HG03060 (cell line): ENCODE results near the gene SPDYE16.
"Not testable (repeated sequence)": the region's sequence is repeated elsewhere in the genome, so short reads cannot be mapped to it uniquely, and the experiment has no call there.

Source experiments
- ATAC-seq: cut with Tn5 transposase; IDR thresholded peaks from one replicate; pipeline ENCODE4 v1.9.1; 2021; ENCODE audit warnings: low read depth, moderate number of reproducible peaks; ENCODE audit not compliant: unreplicated experiment

SPDYE16 gene

DNA sequence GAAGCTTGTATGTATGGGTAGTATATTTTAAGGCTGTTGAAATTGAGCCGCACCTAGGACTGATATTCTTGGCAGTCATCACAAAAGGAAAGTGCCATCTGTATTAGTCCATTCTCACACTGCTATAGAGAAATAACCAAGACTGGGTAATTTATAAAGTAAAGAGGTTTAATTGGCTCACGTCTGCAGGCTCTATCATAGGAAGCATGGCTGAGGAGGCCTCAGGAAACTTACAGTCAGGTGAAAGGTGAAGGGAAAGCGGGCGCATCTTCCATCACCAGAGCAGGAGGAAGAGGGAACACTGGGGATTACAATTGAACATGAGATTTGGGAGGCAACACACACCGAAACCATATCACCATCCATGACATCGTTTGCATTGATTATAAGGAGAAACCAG, 8.9 kb upstream of the SPDYE16 start:
- not testable (repeated sequence) for ATAC-seq

DNA sequence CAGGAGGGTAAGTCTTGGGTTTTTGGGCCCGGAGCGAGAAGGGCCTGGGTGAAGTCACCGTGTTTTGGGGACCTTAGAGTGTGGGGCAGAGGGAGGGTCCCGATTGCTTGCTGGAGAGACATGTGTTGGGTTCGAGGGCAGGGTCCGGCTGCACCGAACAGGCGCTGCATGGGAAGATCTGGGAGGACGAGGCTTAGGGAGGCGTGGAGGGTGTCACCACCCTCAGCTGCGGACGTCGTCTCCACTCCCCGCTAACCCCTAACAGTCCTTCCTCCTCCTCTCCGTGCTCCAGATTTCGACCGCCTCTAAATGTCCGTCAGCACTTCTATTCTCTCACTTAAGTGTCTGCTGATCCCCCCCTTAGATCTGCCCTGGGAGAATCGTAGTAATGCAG, 6.8 kb upstream of the SPDYE16 start:
- ATAC-seq: not testable (repeated sequence)

DNA sequence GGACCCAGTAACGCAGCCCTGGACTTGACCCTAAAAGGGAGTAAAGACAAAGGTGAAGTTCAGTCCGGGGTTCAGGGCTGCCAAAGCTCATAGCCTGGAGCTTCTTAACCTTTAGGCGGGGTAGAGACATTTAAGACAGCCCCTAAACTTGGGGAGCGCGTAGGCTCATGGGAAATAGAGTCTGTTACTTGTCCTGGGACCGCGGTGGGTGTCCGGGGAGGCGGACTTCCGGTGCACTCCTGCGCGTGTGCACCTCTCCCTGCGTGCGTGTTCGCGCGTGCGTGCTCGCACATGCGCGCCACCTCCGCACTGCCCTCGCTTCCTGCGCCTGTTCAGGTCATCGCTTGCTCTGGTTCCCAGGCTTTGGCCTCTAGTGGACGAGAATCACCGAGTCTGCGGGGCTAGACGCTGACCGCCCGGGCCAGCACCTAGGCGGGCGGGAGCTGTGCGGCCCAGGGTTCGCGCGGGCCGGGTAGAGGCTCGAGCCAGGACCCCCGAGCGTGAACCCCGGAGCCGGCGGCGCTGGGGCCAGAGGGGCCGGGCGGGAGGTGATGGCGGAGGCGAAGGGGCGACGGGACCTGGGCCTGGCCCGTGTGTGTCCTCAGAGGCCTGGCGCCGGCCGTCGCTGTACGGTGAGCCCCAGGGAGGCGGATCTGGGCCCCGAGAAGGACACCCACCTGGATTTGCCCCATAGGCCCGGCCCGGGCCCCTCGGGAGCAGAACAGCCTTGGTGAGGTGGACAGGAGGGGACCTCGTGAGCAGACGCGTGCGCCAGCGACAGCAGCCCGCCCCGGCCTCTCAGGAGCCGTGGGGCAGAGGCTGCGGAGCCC, 6.1 kb upstream of the SPDYE16 start:
- peak; percentile 97 for ATAC-seq

DNA sequence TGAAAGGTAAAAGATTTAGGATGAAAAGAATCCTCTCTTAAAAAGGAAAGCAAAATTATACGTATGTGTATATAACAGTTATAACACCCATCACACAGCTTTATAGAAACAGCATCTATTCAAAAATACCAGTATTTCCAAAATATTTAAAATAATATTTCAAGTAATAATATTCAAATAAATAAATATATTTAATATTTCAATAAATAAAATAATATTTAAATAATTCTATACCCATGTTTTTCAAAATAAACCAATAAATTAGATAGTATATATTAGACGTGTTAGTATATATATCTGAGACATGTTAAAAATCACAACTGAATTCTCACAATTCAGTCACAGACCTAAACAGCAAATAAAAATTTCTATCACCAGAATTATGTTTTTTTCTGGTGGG, 11.5 kb downstream of the SPDYE16 start:
- not testable (repeated sequence) for ATAC-seq

DNA sequence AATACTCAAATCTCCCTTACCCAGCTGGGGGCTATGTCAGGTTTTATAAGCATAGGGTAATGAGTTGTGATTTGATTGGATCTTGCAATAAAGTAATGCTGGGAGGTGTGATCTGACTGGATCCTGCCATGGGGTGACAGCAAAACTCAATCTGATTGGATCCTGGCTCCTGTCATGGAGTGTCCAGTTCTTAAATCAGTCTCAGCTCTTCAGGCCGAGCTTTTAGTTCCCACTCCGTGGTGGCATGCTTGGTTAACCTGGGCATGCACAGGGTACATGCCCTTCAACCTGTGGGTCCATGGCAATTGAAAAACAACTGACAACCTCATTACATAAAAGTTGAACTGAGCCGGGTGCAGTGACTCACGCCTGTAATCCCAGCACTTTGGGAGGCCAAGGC, 16.9 kb downstream of the SPDYE16 start:
- not testable (repeated sequence) for ATAC-seq

DNA sequence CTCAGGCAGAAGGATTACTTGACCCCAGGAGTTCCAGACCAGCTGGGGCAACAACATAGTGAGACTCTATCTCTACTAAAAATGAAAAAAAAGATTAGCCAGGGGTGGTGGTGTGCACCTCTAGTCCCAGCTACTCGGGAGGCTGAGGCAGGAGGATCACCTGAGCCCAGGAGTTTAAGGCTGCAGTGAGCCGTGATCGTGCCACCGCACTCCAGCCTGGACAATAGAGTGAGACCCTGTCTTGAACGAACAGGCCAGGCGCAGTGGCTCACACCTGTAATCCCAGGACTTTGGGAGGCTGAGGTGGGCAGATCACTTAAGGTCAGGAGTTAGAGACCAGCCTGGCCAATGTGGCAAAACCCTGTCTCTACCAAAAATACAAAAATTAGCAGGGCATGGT, 26.2 kb downstream of the SPDYE16 start:
- not testable (repeated sequence) for ATAC-seq

DNA sequence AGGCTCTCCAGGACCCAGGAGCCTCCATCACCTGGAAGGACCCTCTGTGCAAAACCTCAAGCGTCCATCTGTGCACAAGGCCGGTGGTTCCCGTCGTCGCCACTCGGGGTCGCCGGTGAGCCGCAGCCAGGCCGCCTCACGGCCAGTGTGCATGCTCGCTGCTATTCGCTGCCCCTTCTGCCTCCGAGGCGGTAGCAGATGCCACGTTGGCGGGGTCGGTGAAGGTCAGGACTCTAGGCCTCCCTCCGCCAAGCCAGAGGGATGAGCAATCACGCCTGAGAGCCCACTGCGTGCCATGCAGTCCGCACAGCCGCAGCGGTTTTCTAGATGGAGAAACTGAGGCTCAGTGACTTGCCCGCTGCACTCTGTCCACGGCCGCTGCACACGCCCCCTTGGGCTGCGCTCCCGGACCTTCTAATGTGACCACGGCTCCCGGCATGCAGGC, 27.1 kb downstream of the SPDYE16 start:
- ATAC-seq: no peak

DNA sequence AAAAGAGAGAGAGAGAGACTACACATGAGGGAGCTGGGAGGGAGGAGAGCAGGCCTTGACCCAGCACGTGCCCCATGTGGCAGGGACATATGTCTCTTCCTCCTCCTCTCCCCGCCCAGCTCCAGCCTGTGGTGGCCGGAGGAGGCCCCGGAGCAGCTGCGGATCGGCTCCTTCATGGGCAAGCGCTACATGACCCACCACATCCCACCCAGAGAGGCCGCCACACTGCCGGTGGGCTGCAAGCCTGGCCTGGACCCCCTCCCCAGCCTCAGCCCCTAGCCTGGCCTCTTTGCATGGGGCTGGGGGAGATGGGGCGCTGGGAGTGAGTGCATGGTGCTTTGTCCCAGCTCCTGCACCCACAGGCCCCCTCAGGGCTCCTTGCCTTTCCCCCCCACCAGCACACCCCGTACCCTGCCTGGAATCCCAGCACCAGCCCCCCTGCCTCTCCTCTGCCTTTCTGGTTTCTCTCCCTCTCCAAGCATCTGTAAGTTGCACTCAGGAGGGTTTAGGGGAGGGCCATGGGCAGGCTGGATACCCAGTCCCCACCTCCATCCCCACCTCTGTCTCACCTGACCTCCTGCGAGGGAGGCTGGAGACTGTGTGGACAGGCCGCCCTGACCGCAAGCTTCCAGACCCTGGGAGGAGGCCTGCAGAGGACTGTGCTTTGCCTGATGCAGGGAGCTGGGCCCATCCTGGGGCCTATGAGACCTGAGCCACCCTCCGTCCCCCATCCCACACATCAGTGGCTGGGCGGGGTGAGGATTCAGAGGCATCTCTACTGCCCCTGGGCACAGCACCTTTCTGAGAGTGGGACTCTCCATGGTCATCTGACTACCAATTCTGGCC, 27.9 kb downstream of the SPDYE16 start:
- ATAC-seq: no peak

DNA sequence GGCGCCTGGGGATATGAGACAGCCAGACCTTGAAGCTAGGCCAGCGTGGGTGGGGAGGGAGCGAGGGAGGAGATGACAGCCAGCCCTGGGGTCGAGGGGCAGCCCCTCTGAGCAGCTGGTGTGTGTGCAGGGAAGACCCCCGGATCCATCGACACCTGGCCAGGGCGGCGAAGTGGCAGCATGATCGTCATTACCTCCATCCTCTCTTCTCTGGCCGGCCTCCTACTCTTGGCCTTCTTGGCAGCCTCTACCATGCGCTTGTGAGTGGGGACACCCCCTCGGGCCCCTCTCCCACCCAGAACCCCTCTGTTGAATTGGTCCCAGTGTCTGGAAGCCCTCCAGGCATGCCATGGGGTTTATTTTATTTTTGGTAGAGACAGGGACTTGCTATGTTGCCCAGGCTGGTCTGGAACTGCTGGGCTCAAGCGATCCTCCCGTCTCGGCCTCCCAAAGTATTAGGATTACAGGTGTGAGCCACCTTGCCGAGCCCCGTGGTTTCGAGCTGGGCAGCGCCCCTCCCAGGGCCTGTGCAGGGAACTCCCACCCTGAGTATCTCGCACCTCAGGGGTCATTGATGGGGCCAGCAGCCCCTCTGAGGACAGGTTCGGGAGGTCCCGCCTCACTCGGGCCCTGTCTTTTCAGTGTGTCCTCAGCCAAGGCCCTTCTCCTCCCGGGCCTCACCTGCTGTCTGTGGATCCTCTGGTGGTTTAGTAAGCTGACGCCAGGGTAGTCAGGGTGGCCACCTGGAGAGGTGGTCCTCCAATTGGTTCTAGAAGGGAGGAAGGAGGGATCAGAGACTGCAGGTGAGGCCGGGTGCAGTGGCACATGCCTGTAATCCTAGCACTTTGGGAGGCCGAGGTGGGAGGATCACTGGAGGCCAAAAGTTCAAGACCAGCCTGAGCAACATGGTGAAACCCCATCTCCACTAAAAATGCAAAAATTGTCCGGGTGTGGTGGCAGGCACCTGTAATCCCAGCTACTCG, 29.0 kb downstream of the SPDYE16 start:
- ATAC-seq: no peak

DNA sequence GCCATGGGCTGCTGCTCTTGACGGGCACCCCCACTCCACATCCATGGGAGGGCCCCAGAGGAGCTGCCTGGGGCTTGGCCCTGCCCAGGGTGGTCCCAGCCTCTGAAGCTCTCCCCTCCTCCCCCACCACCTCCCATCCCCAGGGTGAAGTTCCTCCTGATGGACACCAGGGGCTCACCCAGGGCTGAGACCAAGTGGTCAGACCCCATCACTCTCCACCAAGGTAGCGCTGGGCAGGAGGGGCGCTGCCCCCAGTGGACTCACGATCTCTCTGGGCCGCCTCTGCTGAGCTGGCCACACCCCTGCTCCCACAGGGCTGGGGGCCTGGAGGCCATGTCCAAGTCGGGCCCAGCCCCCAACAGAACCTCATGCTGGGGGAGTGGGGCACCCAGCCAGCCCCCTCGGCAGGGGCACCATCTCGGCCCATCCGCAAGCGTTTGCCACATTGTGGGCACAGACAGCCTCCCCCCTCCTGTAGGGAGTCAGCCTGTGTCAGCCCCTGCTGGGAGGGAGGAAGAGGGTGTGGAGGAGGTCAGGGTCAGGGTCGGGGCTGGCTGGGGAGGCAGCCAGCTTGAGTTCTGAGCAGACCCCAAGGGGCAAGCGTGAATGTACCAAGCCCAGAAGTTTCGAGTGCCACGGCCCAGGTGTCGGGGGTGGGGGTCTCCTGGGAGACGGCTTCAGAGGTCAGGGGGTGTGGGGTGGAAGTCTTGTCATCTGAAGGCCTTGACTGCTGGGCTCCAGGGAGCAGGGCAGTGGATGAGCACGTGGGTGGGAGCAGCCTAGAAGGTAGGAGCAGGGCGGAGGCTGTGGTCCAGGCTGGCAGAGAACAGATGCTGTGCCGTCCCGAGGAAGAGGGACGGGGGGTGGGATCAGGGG, 29.9 kb downstream of the SPDYE16 start:
- no peak for ATAC-seq

DNA sequence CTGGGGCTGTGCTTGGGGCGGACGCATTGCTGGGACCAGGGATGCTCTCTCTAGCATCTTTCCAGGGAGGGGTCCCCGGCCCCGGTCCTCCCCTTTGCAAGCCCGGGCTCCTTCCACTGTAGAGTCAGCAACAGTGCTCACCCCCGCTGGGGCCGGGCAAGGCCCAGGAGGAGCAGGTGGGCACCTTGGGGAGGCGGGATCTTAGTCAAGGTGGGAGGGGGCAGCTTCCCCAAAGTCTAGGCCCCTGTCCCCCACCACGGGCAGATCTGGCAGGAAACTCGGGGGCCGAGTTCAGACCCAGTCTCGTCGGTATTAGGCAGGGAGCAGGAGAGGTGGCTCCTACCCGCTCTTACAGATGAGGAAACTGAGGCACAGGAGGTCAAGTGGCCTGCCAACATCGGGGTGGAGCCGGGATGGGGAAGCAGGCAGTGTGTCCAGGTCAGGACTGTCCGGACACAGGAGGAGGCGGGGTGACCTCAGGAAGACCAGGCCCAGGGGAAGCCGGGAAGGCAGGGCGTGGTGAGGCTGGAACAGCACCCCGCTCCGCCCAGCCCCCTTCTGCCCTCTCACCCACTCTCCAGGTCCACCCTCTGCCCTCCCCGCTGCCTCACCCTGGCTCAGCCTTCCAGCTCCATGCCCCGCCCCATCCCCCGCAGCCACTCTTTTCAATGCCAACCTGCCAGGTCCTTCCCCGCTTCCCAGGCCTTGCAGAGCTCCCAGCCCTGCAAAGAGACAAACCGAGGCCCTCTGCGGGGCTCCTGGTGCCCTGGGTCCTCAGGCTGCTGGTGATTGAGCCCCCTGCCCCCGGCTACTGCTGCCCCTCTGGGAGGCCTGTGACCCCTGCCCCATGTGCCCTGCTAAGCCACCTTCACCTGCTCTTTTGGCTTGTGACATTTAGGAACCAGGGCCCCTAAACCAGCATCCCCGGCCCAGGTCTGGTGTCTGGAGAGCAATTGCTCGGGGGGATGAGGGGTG, 30.9 kb downstream of the SPDYE16 start:
- ATAC-seq: not testable (repeated sequence)

DNA sequence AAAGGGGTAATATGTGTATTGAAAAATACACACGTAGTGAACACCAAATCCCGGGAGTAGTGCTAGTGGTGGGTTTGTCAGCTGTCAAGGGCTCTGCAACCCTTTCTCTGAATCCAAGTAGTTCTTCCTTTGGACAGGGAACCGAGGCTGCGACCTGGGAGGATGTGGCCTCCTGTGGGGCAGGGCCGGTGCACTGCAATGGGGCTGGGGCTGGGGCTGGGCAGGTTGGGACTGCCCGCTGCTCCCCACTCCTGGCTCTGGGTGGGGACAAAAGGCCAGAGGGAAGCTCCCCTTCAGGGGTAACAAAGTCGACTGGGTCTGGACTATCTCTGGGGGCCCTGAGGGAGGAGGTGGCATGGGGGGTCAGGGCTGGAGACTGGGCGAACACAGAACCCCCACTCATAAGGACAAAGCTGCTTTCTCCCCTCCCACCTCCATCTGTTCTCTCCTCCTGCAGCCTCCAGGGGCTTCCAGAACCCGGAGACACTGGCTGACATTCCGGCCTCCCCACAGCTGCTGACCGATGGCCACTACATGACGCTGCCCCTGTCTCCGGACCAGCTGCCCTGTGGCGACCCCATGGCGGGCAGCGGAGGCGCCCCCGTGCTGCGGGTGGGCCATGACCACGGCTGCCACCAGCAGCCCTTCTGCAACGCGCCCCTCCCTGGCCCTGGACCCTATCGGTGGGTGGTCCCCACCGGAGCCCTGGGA, 31.7 kb downstream of the SPDYE16 start:
- not testable (repeated sequence) for ATAC-seq

DNA sequence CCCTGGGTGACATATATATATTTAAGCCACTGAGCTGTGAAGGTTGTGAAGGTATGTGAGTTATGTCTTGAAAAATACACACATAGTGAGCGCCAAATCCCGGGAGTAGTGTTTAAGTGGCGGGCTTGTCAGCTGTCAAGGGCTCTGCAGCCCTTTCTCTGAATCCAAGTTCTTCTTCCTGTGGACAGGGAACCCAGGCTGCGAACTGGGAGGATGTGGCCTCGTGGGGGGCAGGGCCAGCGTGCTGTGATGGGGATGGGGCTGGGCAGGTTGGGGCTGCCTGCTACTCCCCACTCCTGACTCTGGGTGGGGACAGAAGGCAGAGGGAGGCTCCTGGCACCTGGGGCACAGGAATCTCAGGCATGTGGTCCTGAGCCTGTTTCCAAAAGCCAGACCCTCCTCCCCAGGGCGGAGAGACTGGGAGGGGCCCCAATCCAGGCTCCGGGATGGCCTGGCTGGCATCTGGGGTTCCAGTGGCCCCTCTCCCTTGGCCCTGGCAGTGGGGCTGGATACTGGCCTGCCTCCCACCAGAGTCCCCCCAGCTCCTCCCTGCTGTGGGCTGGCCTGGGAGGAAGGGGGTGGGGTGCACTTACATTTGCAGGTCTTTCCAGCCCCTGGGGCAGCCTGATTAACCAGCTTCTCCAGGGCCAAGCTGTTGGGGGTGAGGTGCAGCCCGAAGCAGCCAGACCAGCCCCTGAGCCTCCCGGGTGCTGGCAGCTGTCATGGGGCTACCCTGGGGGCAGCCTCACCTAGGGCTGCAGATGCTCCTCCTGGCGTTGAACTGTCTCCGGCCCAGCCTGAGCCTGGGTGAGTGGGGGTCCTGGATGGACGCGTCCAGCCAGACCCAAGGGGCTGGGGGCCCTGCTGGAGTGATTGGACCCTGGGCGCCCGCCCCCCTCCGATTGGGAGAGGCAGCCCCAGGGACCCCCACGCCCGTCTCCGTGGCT, 32.9 kb downstream of the SPDYE16 start, which contains the start of gene UPK3B:
TSS of gene UPK3B (plus strand) at position 622 of the 947 bp plus-strand sequence. CDS start at position 723, 101 bp downstream.
- ATAC-seq: no peak

DNA sequence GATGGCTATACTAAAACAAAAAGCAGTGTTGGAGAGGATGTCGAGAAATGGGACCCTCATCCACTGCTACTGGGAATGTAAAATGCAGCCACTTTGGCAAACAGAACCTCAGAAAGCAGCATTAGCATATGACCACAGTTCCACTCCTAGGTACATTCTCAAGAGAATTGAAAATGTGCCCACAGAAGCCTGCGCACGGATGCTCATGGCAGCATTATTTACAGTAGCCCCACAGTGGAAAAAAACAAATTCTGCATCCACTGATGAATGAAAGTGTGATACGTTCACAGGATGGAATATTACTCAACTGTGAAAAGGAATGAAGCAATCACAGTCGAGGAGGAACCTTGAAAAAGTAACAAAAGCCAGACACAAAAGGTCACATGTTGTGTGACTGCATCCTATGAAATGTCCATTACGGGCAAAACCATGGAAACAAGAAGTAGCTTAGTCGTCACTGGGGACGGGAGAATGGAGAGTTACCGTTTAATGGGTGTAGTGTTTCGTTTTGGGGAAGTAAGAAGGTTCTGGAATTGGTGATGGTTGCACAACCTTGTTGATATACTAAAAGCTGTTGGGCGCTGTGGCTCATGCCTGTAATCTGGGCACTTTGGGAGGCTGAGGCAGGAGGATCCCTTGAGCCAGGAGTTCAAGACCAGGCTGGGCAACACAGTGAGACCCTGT, 35.2 kb downstream of the SPDYE16 start:
- ATAC-seq: no peak

DNA sequence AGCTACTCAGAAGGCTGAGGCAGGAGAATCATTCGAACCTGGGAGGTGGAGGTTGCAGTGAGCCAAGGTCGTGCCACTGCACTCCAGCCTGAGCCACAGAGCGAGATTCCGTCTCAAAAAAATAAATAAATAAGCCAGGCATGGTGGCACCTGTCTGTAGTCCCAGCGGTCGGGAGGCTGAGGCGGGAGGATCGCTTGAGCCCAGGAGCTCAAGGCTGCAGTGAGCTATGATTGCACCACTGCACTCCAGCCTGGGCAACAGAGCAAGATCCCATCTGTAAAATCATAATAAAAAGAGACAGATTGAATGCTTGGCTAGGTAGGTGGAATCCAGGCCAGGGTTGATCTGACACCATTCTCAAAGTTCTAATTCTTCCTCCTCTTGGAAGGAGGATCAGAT, 36.5 kb downstream of the SPDYE16 start:
- ATAC-seq: not testable (repeated sequence)

DNA sequence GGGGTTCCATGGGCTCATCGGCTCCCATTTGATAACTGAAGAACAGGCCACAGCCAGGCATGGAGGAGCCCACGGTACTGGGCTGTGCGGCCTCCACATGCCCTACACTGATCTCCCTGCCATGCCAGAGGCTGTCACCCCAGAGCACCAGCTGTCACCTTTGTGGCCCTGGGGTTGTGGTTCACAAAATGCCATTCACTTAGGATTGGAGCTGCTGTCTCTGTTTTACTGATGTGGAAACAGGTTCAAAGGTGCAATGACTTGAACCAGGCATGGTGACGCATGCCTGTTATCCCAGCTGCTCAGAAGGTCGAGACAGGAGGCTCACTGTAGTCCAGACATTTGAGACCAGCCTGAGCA, 37.0 kb downstream of the SPDYE16 start:
- ATAC-seq: no peak
